OCI-M1 (cell line): ENCODE measurements around the gene XRCC5.

Experiments
- DNase-seq: peaks from one replicate; lab custom pipeline; 2025; lab: John Stamatoyannopoulos, UW

The XRCC5 gene

DNA sequence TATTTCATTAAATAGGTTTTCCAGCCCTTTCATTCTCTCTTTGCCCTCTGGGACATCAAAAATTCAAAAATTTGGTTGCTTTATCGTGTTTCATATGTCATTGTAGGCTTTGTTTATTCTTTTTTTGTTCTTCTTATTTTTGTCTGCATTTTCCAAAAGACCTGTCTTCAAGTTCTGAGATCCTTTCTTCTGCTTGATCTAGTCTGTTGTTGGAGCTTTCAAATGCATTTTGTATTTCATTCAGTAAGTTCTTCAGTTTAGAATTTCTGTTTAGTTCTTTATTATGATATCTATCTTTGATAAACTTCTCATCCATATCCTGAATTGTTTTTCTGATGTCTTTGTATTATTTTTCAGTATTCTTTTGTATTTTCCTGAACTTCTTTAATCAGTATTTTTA is 123.6 kb downstream of the XRCC5 start:
- DNase-seq = no peak

DNA sequence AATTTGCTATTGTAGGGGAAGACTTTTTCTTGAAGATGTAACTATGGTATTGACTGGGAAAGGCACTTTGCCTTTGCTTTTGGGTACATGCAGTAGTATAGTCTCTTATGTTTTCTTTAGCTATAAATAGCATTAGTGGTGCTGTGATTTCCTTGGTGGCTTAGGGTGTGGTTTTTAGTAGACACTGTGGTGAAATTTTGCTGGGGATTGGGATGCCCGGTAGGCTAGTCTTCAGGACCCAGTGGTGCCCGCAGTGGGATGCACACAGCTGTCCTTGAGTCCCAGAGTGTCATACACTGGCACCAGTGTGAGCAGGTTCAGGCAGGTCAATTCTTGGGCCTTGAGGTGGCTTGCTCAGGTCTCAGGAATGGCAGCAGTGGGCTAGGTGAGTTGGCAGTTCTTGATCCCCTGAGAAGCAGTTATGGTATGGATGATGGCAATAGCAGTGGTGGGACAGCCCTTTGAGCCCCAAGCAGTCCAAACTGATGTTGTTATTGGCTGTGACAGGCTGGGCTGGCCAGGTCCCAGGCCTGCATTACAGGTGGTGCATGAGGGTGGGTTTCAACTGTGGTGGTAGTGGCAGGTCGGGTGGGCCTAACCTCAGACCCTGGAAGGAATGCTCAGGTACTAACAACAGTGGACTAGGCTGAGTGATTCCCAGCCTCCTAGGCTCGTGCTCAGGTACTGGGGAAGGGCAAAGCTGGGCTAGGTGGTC is 124.3 kb downstream of the XRCC5 start:
- DNase-seq = no peak

DNA sequence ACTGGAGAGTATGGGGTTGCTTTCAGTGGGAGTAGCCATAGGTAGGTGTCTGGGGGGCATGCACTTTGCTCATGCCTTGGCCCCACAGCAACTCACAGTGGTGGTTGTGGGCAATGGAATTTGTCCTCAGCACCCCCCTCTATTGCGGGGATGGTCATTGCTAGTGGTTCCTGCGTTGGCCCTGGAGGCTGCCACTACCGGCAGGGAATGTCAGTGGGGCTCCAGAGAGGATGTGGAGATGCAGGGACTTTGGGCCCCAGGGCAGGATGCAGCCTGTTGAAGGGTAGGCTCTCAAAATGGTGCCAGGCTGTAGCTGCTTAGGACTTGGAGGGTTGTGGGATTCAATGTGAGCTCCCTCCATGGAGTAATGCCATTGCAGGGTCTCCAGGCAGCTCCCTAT is 125.0 kb downstream of the XRCC5 start:
- no peak for DNase-seq

DNA sequence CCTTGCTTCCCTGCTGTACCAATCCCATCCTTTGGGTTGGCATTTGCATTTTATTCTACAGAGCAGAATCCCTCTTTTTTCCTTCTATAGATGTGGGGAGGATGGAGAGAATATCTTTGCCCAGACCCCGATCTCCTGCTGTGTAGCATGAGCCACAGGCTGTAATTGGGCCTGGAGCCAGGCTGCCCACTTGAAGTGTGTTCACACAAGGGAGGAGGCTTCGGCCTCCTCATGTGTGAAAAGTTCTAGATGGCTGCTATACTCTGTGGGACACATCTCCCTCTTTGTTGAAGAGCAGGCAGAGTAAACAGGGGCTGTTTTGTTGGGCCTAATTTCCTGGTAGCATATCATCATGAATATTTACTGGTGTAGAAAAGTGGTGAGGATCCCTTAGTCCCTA is 126.3 kb downstream of the XRCC5 start:
- DNase-seq = no peak

DNA sequence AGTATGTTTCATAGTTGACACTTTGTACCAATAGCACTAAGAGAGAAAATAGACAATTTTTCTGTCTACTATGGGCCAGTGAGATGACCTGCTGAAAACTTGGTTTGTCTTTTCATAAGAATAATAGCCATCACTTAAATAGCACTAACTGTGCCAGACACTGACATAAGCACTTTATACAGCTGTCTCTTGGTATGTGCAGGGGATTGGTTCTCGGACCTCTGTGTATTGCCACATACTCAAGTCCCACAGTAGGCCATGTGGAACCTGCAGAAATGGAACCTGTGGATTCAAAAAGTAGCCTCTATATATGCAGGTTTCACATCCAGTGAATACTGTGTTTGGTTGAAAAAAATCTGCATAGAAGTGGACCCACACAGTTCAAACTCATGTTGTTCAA is 126.7 kb downstream of the XRCC5 start:
- DNase-seq = no peak

DNA sequence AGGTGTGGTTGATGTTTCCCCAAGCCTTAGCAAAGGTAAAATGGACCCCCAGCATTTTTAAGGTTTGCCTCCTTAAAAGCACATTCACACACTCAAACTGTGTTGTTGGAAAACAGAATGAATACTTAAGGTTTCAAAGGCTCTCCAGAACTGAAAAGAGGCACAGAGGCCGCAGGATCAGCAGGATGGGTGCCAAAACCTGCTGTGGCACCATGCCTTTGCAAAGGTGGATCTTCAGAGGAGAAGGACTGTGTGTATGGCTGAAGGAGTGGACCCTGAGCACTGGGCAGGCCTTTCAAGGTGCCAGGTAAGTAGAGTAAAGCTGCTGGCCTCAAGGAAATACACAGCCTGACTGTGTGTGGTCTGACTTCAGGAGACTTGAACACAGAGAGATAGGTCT is 127.3 kb downstream of the XRCC5 start:
- DNase-seq = no peak

DNA sequence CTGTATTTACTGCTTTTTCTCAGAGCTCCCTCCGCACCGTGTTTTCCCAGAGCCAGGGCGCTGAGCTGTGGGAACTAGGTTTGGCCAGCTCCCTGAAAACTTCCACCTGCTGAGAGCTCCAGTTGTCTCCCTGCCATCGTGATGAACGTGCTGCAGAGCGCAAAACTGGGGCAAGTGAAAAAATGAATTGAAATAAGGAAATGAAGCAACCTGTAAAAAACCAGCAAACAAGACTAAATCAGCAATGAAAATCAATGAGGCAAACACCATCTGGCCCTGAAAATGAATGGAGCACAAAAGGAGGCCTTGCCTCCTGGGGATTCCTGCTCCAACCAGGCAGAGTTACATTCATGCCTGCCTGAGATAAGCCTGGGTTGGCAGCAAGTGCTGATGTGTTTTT is 133.2 kb downstream of the XRCC5 start:
- DNase-seq = no peak

DNA sequence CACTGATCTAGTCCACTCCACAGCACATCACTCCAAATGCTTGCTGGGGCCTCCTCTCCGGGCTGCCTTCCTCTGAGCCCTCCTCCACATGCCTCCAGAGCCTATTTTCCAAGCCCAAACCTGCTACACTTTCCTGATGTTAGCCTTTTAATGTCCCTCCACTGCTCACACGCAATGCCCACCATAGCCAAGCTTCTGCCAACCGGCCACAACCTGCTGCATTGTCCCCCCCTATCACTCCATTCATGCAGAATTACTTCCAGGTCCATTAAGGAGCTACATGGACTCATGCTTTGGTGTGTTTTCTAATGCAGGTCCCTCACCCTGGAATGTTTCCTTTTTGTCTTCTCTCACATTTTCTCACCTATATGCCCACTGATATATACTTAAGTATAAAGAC is 133.9 kb downstream of the XRCC5 start:
- no peak for DNase-seq

DNA sequence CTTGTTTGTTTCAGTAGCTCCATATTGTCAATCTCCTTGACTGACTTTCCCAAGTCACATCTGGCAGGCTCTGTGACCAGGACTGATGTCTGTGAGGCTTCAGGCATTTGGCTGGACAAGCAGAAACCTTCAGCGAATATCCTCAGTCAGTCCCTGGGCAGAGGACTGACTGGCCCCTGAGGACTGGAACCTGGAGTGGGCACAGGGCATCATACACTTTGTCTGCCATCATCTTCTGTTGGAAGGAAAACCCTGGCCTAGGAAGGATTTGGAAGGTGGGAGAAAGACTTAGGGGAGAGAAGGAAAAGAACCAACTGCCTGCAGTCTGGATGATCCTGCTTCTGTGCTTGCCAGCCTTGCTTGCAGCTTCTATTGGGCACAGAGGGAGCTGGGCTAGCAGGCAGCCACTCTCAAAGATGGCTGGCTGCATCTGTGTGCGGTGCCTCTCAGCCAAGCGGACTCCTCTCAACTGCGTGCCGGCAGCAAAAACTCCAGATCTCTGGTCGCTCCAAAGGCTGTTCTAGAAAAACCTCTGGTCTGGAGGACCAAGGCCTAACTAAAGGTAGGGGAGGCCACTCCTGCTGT is 136.3 kb downstream of the XRCC5 start:
- DNase-seq = no peak

DNA sequence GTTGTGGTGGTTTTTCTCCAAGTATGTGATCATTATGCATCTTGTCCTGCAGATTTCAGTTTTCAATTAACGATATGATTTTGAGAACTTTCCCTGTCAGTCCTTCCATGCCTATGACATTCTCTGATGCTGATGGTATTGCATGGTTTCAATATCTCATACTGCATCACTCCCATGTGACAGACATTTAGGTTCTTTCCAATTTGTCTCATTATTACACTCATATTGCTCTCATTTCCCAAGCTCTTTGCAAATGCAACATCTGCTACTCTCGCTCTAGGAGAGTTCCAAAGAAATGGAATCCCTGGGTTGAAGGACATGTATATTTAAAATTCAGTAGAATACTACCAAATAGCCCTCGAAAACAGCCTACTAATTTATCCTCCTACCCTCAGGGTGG is 137.6 kb downstream of the XRCC5 start:
- no peak for DNase-seq
